ENCODE measurements around the gene TRPV5.

- TF ChIP-seq CTCF (IDR thresholded peaks at IDR 0.05) (no peak), POLR2A (IDR thresholded peaks at IDR 0.05) (no peak), EP300 (IDR thresholded peaks at IDR 0.05) (no peak), POLR2AphosphoS5 (IDR thresholded peaks at IDR 0.05) (no peak)
Observed at GRCh38 chr7:142938611-142939010, 5.1 kb upstream of the TRPV5 start.
